Activated effector memory CD4-positive, alpha-beta T cell treated with Interleukin-2 at 50 U/mL for 16 hours (primary cell): ENCODE measurements around the gene SEC24C.
"Not testable (repeated sequence)": the region's sequence is repeated elsewhere in the genome, so short reads cannot be mapped to it uniquely, and the experiment has no call there.

ENCODE experiments used
- DNase-seq: peaks from one replicate; pipeline ENCODE4 v3.0.0-alpha.2; 2020

Gene SEC24C

GRCh38 chr10:73731588-73732375 is 12.4 kb upstream of the SEC24C start:
- DNase-seq, result no peak

GRCh38 chr10:73732426-73732825 is 11.7 kb upstream of the SEC24C start:
- no peak for DNase-seq

- no peak for DNase-seq
Measured at GRCh38 chr10:73732931-73733623, 11.1 kb upstream of the SEC24C start.

- no peak for DNase-seq
Measured at GRCh38 chr10:73734028-73734720, 10.0 kb upstream of the SEC24C start.

- no peak for DNase-seq
Measured at GRCh38 chr10:73734796-73735305, 9.3 kb upstream of the SEC24C start.

GRCh38 chr10:73740501-73741254 is 3.5 kb upstream of the SEC24C start:
- DNase-seq, result not testable (repeated sequence)

GRCh38 chr10:73742454-73742734 is 1.8 kb upstream of the SEC24C start:
- DNase-seq, result no peak

- DNase-seq, result no peak
Measured at GRCh38 chr10:73743327-73743904, 756 bp upstream of the SEC24C start.

- DNase-seq, result no peak
Measured at GRCh38 chr10:73744664-73744975, 448 bp downstream of the SEC24C start.

- DNase-seq, result no peak
Measured at GRCh38 chr10:73746721-73747120, 2.5 kb downstream of the SEC24C start.

GRCh38 chr10:73750819-73751218 is 6.6 kb downstream of the SEC24C start:
- DNase-seq, result no peak

- no peak for DNase-seq
Measured at GRCh38 chr10:73756183-73756582, 12.0 kb downstream of the SEC24C start.

- no peak for DNase-seq
Measured at GRCh38 chr10:73758704-73759511, 14.7 kb downstream of the SEC24C start.

GRCh38 chr10:73759512-73760115 is 15.4 kb downstream of the SEC24C start:
- DNase-seq, result peak; percentile 34

GRCh38 chr10:73761781-73762180 is 17.6 kb downstream of the SEC24C start:
- DNase-seq, result no peak

- no peak for DNase-seq
Measured at GRCh38 chr10:73762915-73763314, 18.7 kb downstream of the SEC24C start.

GRCh38 chr10:73763343-73763742 is 19.2 kb downstream of the SEC24C start:
- no peak for DNase-seq

GRCh38 chr10:73765066-73765465 is 20.9 kb downstream of the SEC24C start:
- no peak for DNase-seq

GRCh38 chr10:73768881-73769280 is 24.7 kb downstream of the SEC24C start:
- DNase-seq, result peak; percentile 59

- no peak for DNase-seq
Measured at GRCh38 chr10:73769396-73769795, 25.2 kb downstream of the SEC24C start.

GRCh38 chr10:73771722-73772280 is 27.6 kb downstream of the SEC24C start:
- DNase-seq, result no peak
